Measurements from ENCODE around the gene MMP24OS.
"Not testable (repeated sequence)": the region's sequence is repeated elsewhere in the genome, so short reads cannot be mapped to it uniquely, and the experiment has no call there.

The MMP24OS gene

DNA sequence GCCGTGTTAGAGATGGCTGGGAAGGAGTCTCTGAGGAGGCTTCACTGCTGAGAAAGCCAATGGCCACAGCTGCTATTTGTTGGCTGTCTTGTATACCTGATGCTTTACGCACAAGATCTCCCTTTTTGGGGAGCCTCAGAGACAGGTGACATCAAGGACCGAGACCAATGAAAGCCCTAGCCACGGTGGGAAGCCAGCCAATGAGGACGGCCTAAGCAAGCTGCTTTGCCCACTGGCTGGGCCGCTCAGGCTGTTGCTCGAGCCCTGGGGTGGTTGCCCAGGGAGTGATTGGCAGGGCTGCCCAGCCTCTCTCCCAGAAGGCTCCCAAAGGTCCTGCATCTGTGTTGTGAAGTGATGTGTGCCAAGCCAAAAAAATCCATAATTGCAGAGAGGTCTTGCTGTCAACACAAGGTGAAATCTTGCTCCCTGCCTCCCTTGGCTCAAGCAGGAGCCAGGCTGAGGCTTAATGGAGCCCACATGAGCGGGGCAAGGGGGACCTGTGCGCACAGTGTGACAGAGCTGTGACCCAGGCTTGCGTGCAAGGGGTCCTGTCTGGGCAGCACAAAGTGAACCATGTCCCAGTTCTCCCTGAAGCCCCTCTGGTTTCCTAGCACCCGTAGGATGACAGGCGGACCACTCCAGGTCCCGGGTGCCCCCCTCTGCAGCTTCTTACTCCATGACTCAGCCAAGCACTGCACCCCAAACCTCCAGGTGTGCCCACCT, 4.3 kb downstream of the MMP24OS start:
- DNase-seq = no peak

DNA sequence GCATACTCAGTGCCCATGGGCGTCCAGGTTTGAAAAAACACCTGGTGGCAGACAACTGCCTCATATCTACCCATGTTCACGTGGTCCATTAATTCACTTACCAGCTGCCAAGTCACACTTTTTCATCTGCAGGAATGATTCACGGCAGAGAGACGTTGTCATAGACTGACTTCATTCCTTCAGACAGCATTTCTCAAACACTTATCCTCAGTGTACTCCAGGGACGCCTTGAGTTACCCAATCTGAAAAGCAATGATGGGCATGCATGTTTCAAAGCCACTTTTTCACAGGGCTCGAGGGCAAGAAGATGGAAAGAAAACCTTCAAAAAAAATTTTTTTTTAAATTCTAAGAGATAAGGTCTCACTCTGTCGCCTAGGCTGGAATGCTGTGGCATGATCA, 6.0 kb downstream of the MMP24OS start:
- DNase-seq = no peak

- no peak for DNase-seq
These were observed 6.6 kb downstream of the MMP24OS start for GRCh38 chr20:35271073-35271882.

- no peak for DNase-seq
These were observed 7.7 kb downstream of the MMP24OS start for GRCh38 chr20:35270021-35270902.

- DNase-seq = peak; percentile 75
These were observed 8.7 kb downstream of the MMP24OS start for GRCh38 chr20:35269055-35269781.

DNA sequence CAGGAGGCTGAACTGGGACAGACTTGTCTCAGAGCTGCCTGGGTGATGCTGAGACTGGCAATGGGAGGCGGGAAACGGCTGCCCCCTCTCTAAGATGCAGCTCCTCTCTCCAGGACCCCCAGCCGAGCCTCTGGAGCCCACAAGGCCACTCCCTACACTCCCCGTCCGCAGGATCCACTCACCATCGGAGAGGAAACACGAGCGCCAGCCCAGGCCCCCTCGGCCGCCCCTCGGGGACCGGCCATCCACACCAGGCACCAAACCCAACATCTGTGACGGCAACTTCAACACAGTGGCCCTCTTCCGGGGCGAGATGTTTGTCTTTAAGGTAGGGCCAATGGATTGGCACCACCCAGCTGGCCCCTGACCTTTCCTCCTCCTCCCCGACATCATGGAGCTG, 10.8 kb downstream of the MMP24OS start:
- no peak for DNase-seq

- DNase-seq = no peak
These were observed 13.2 kb downstream of the MMP24OS start for GRCh38 chr20:35264755-35265154.

- DNase-seq = no peak
These were observed 14.2 kb downstream of the MMP24OS start for GRCh38 chr20:35263532-35264341.

DNA sequence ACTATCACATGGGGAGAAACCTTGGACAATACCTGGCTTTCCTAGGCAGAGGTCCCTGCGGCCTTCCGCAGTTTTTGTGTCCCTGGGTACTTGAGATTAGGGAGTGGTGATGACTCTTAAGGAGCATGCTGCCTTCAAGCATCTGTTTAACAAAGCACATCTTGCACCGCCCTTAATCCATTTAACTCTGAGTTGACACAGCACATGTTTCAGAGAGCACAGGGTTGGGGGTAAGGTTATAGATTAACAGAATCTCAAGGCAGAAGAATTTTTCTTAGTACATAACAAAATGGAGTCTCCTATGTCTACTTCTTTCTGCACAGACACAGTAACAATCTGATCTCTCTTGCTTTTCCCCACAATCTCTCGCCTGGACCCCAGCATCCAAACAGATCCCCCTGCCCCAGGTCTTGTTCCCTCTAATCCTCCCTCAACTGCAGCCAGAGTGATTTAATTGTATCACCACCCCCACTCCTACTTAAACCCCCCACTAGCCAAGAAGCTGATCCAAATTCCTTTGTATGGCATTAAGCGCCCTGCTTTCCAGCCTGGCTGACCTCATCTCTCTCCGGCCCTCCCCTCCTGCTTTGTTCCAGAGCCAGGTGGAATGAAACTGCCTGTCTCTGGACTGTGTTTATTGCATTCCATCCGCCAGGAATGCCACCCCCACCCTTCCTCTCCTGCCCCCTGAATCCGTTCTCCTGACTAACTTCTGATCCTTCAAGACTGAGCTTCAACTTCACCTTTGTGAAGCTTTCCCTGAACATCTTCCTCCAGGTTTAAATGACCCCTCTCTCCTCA, 15.0 kb downstream of the MMP24OS start:
- DNase-seq = not testable (repeated sequence)

GRCh38 chr20:35262321-35262720, 15.6 kb downstream of the MMP24OS start:
- not testable (repeated sequence) for DNase-seq

- no peak for DNase-seq
These were observed 17.5 kb downstream of the MMP24OS start for GRCh38 chr20:35260426-35260825.

DNA sequence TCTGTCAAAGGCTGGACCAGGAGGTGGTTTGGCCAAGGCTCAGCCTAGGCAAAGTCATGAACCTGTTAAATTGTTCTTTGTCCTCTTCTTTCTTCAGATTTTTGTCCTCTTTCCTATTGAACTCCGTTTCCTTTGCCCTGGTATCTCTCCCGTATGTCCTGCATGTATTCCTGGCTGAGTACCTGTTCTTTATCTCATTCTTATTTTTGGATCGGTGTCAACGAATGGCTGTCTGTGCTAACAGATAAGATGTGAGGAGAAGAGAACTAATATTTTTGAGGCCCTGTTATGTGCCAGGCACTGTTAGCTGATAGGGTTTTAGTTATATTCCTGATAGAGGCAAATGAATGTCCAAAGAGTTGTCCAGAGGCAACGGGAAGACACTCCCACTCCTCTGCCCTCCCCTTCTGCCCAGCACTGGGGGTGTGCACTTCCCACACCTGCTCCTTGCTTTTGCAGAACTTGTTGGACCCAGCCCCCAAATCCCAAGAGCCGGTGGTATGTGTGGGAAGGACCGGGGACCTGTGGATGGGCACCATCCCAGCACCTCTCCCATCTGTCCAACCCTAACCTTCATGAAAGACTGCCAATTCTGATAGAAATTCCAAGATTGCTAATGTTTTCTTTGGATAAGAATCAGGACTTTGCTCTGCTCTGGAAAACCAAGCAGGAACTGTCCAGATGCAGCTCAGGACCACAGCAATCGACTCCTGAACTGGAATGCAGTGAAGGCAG, 20.6 kb downstream of the MMP24OS start:
- no peak for DNase-seq

DNA sequence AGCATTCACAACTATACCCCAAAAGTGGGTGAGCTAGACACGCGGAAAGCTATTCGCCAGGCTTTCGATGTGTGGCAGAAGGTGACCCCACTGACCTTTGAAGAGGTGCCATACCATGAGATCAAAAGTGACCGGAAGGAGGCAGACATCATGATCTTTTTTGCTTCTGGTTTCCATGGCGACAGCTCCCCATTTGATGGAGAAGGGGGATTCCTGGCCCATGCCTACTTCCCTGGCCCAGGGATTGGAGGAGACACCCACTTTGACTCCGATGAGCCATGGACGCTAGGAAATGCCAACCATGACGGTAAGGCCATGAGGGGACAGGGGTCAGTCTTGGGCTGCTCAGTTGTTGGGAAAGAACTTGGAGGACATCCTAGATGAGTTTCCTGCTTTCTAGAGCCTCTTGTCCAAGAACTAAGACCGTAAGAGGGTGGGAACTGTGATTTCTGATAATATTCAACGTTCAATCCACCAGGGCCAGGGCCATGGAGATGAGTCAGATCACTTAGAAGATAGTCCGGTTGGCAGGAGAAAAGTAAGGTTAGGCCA, 23.4 kb downstream of the MMP24OS start:
- DNase-seq = no peak

DNA sequence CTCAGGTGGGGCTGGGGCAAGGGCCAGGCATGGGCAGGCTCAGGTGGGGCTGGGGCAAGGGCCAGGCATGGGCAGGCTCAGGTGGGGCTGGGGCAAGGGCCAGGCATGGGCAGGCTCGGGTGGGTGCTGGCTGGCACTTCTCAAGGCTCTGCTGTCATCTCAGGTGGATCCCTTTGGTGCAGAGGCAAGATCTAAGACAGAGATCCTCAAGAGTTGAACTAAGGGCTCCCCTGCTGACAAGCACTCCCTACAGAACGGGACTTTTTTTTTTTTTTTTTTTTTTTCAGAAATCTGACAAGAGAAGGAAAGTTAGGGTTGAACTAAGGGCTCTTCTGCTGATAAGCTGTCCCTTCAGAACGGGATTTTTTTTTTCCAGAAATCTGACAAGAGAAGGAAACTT, 24.9 kb downstream of the MMP24OS start:
- DNase-seq = no peak

DNA sequence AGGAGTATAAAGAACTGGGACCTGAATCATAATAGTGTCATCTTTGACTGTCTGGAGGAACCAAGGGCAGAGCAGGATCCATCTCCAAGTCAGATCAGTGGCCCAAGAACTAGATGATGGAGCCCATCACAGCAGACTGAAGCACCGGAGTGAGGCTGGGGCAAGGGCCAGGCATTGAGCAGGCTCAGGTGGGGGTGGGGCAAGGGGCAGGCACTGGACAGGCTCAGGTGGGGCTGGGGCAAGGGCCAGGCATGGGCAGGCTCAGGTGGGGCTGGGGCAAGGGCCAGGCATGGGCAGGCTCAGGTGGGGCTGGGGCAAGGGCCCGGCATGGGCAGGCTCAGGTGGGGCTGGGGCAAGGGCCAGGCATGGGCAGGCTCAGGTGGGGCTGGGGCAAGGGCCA, 25.3 kb downstream of the MMP24OS start:
- DNase-seq = not testable (repeated sequence)

DNA sequence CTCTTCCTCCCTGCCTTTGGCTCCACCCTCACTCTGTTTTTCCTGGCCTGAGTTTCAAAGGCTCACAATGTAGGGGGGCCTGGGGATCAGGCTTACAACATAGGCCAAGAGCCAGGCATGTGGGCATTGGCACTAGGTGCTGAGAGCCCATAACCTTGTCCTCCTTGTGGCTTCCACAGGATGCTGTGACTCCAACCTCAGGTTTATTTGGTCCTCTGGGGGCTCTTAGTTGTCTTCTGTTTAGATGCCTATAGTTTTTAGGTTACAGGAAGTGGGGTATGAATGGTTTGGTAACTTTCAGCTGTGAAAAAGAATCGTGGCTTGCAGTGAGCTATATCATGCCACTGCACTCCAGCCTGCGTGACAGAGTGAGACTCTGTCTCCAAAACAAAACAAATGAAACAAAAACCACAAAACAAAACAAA, 25.9 kb downstream of the MMP24OS start:
- no peak for DNase-seq

- DNase-seq = no peak
These were observed 26.3 kb downstream of the MMP24OS start for GRCh38 chr20:35251613-35251940.

GRCh38 chr20:35248641-35249475, 29.1 kb downstream of the MMP24OS start:
- no peak for DNase-seq

DNA sequence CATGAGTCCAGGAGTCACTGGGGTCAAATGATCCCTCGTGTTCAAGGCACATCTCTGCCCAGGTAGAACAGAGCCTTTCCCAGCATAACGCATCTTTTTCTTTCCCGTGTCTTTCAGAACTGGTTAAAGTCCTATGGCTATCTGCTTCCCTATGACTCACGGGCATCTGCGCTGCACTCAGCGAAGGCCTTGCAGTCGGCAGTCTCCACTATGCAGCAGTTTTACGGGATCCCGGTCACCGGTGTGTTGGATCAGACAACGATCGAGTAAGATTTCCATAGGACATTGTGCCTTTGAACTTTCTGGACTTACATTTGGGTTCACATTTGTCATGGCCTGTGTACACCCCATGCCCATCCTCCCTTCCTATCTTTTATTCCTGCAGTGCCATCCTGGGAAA, 31.2 kb downstream of the MMP24OS start:
- no peak for DNase-seq
